Thyroid gland (tissue), 4 donors: ENCODE data around the gene DNAJC1.

Experiments used
- CTCF ChIP-seq, 6 experiments: fragments of 200-600 bp in 3 of 6; fragments of 450-650 bp in 3 of 6; sonication (generic) in 3 of 6; IDR thresholded peaks; one replicate each; pipeline ENCODE4 v1.5.1; 2016 to 2019; ENCODE audit warnings: antibody characterized with exemption in 6 of 6, mild to moderate bottlenecking in 2 of 6, inconsistent platforms in 1 of 6, moderate library complexity in 1 of 6
- POLR2A ChIP-seq, 2 donors: fragments of 450-650 bp; IDR thresholded peaks; one replicate each; pipeline ENCODE4 v1.6.1; 2017; ENCODE audit warnings: antibody characterized with exemption in 2 of 2, mild to moderate bottlenecking in 2 of 2, moderate library complexity in 1 of 2

DNA sequence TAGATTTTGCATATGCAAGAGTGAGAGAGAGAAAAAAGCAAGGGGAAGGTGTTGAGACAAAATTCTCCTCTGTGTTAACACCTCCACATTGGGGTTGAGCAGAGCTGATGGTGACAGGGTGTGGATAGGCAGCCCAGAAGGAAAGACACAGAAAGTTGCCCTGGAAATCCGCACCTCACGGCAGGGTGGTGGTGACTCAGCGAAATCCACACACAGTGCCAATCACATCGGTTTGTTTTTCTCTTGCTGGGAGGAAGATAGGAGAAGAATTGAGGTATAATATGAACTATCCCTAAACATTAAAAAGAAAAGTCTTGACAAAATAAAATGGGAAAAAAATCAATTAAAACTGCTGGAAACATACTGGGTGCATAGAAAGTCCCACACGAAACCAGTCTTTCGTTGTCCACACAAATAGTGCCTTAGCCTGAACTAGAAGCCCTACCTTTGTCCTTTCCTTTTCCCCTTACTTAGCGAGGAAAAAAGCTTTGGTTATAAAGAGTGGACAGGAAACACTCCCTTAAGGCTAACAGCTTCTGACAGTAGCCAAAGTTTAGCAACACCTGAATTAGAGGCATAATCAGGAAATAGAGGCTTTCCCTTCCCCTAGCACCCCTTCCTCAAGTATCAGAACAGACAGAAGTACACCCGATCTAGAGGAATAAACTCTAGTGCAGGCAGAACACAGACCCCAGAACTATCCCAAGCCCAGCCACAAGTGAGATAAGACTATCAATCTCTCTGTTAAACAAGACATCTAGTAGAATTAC is 39.2 kb upstream of the DNAJC1 start:
- TF ChIP-seq CTCF (IDR thresholded peaks at IDR 0.05) (no peak), POLR2A (IDR thresholded peaks at IDR 0.05) (no peak)
